Measurements from ENCODE around the gene SPAG16. TPM values are rescaled to one million over a fixed set of nuclear protein-coding genes. Genes with fewer than 3 reads are reported as not detected.

The SPAG16 gene
- total and polyA plus RNA-seq, 2 donors (not counting 1 experiment from before 2014, with no cell fraction given) = 24.1 to 36.8 TPM

DNA sequence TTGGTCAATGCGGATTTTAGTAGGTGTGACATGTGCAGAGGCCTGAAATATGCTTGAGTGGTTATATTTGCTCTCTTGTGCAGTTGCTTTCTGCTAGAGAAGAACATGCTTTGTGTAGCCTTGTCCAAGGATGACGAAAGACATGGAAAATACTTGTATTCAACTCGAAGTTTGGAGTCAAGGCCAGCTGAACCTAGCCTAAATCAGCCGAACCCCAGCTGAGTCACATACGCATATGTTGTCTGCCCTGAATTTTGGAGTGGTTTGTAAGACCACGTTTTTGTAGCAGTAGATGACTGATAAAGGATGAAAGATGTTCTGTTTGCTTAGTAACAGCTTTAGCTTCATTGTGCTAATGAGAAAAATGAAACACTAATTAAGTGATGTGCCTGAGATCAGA, 22.5 kb upstream of the SPAG16 start:
- Histone ChIP-seq H3K27ac (ENCODE audit: insufficient read depth, low read length) (no peak overlapping the region), H3K27me3 (ENCODE audit: control insufficient read depth, insufficient read depth, low read length) (no peaks in the 10 kb centered on the region), H3K9me3 (ENCODE audit: control insufficient read depth, insufficient read depth, low read depth, low read length) (no peaks in the 10 kb centered on the region), H4K20me1 (ENCODE audit: control insufficient read depth, extremely low read depth, insufficient read depth, low read length) (no peaks in the 10 kb centered on the region), H3K79me2 (ENCODE audit: control insufficient read depth, insufficient read depth, low read length) (no peaks in the 10 kb centered on the region), H3K36me3 (ENCODE audit: control insufficient read depth, insufficient read depth, low read length) (no peaks in the 10 kb centered on the region), H3K9ac (ENCODE audit: insufficient read depth, low read length) (no peak overlapping the region), H2AFZ (ENCODE audit: low read length) (no peak overlapping the region), H3K4me3 (replicated peaks in 1 of 4; ENCODE audit: control extremely low read depth in 1 of 4, insufficient read depth in 1 of 4, low read depth in 3 of 4, low read length in 4 of 4) (no peak overlapping the region), H3K4me1 (ENCODE audit: control insufficient read depth, extremely low read depth, insufficient read depth, low read length) (no peaks in the 10 kb centered on the region), H3K4me2 (ENCODE audit: extremely low read depth, insufficient read depth, low read length) (no peak overlapping the region)
- TF ChIP-seq, protein P1, sequence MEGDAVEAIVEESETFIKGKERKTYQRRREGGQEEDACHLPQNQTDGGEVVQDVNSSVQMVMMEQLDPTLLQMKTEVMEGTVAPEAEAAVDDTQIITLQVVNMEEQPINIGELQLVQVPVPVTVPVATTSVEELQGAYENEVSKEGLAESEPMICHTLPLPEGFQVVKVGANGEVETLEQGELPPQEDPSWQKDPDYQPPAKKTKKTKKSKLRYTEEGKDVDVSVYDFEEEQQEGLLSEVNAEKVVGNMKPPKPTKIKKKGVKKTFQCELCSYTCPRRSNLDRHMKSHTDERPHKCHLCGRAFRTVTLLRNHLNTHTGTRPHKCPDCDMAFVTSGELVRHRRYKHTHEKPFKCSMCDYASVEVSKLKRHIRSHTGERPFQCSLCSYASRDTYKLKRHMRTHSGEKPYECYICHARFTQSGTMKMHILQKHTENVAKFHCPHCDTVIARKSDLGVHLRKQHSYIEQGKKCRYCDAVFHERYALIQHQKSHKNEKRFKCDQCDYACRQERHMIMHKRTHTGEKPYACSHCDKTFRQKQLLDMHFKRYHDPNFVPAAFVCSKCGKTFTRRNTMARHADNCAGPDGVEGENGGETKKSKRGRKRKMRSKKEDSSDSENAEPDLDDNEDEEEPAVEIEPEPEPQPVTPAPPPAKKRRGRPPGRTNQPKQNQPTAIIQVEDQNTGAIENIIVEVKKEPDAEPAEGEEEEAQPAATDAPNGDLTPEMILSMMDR (conservative IDR thresholded peaks at IDR 0.05 in 1 of 2, IDR thresholded peaks at IDR 0.05 in 1 of 2; ENCODE audit: low read depth in 1 of 2, low read length in 2 of 2) = no peak
- no peak for TF ChIP-seq EZH2 (IDR thresholded peaks at IDR 0.05; ENCODE audit: low read length, missing control alignments)
- DNase-seq (ENCODE audit: low read depth in 2 of 2) = no peak

DNA sequence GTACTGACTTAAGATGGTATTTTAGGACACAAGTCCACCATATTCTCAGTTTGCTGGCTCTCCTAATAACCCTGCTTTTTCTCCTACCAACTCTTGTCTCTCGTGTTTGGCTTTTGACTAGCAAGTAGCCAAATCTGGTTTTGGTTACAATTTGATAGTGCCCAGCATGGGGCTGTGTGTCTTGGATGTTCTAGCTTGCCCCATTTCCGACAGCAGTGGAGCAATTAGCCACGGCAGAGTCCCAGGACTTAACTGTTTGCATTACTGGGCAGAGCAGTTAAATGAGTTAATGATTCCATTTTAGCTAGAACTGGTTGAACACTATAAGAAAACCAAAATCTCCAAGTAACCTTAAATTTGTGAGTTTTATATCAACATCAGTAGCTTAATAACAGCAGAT, 18.6 kb upstream of the SPAG16 start:
- Histone ChIP-seq H3K9me3 (ENCODE audit: control insufficient read depth, insufficient read depth, low read depth, low read length) (no peaks in the 10 kb centered on the region), H3K4me3 (replicated peaks in 1 of 4; ENCODE audit: control extremely low read depth in 1 of 4, insufficient read depth in 1 of 4, low read depth in 3 of 4, low read length in 4 of 4) (no peak overlapping the region), H4K20me1 (ENCODE audit: control insufficient read depth, extremely low read depth, insufficient read depth, low read length) (no peaks in the 10 kb centered on the region), H3K79me2 (ENCODE audit: control insufficient read depth, insufficient read depth, low read length) (no peaks in the 10 kb centered on the region), H2AFZ (ENCODE audit: low read length) (no peak overlapping the region), H3K36me3 (ENCODE audit: control insufficient read depth, insufficient read depth, low read length) (no peaks in the 10 kb centered on the region), H3K27me3 (ENCODE audit: control insufficient read depth, insufficient read depth, low read length) (no peaks in the 10 kb centered on the region), H3K4me2 (ENCODE audit: extremely low read depth, insufficient read depth, low read length) (no peak overlapping the region), H3K9ac (ENCODE audit: insufficient read depth, low read length) (no peak overlapping the region), H3K27ac (ENCODE audit: insufficient read depth, low read length) (no peak overlapping the region), H3K4me1 (ENCODE audit: control insufficient read depth, extremely low read depth, insufficient read depth, low read length) (no peaks in the 10 kb centered on the region)
- DNase-seq (ENCODE audit: low read depth in 2 of 2) = no peak
- TF ChIP-seq, protein P1 (conservative IDR thresholded peaks at IDR 0.05 in 1 of 2, IDR thresholded peaks at IDR 0.05 in 1 of 2; ENCODE audit: low read depth in 1 of 2, low read length in 2 of 2) = no peak

DNA sequence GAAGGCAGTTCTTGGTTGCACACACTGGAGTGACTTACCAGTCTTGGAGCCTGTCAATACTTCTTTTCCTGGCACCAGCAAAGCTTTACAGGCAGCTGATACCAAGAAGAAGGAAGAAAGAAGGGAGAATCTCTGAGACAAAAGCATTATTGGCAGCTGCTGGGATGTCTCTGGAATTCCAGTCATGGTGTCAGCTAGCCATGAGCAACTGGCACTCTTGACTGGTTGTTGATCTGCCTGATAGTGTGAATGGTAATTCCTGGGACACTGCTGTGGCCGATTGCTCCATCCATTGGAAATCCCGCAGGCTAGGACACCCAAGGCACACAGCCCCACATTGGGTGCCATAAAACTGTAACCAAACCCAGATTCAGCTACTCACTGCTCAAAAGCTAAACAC, 17.8 kb upstream of the SPAG16 start:
- TF ChIP-seq, protein P1 (conservative IDR thresholded peaks at IDR 0.05 in 1 of 2, IDR thresholded peaks at IDR 0.05 in 1 of 2; ENCODE audit: low read depth in 1 of 2, low read length in 2 of 2) = no peak
- TF ChIP-seq EZH2 (IDR thresholded peaks at IDR 0.05; ENCODE audit: low read length, missing control alignments) = no peak
- no peaks in the 10 kb centered on the region for H3K36me3 ChIP-seq (ENCODE audit: control insufficient read depth, insufficient read depth, low read length)

More for the DNA sequence above, 17.8 kb upstream of the SPAG16 start:
- no peak overlapping the region for H3K9ac ChIP-seq (ENCODE audit: insufficient read depth, low read length)
- no peaks in the 10 kb centered on the region for H3K79me2 ChIP-seq (ENCODE audit: control insufficient read depth, insufficient read depth, low read length)
- no peaks in the 10 kb centered on the region for H3K27me3 ChIP-seq (ENCODE audit: control insufficient read depth, insufficient read depth, low read length)
- no peaks in the 10 kb centered on the region for H4K20me1 ChIP-seq (ENCODE audit: control insufficient read depth, extremely low read depth, insufficient read depth, low read length)
- DNase-seq (ENCODE audit: low read depth in 2 of 2) = no peak
- no peak overlapping the region for H3K4me3 ChIP-seq (replicated peaks in 1 of 4; ENCODE audit: control extremely low read depth in 1 of 4, insufficient read depth in 1 of 4, low read depth in 3 of 4, low read length in 4 of 4)
- no peaks in the 10 kb centered on the region for H3K4me1 ChIP-seq (ENCODE audit: control insufficient read depth, extremely low read depth, insufficient read depth, low read length)
- H3K27ac ChIP-seq (ENCODE audit: insufficient read depth, low read length) = no peak overlapping the region
- no peaks in the 10 kb centered on the region for H3K9me3 ChIP-seq (ENCODE audit: control insufficient read depth, insufficient read depth, low read depth, low read length)
- no peak overlapping the region for H3K4me2 ChIP-seq (ENCODE audit: extremely low read depth, insufficient read depth, low read length)
- H2AFZ ChIP-seq (ENCODE audit: low read length) = no peak overlapping the region

All from fibroblast of lung (primary cell).